PC-9 (cell line): ENCODE results near the gene MYH2. TPM values are rescaled to one million over a fixed set of nuclear protein-coding genes. Genes with fewer than 3 reads are reported as not detected.

Source experiments
- BruUV-seq: library from RNA; stranded (reverse); fragments of 400-500 nt; replicated peaks from 2 replicates; lab custom pipeline; 2021; lab: Mats Ljungman, UMichigan
- CTCF ChIA-PET: fragments of 300-600 bp; sonication (Branson Sonifier 250); formaldehyde crosslinking; loops from one replicate; lab custom pipeline; 2022; ENCODE audit warnings: antibody characterized with exemption; lab: Charles Lee
- POLR2A ChIA-PET: fragments of 300-600 bp; sonication (Branson Sonifier 250); formaldehyde crosslinking; loops from one replicate; lab custom pipeline; 2022; ENCODE audit warnings: antibody characterized with exemption; ENCODE audit not compliant: unreplicated experiment; lab: Charles Lee
- DNase-seq, 2 experiments: peaks; one replicate each; pipeline versions ENCODE4 v3.0.0 to v3.0.0-alpha.2; 2015 to 2022; ENCODE audit warnings: mixed read lengths in 1 of 2
- H2AFZ ChIP-seq: fragments of 200-600 bp; sonication (generic); 2 replicates; pipeline ENCODE4 v1.8.1; 2017; ENCODE audit warnings: antibody characterized with exemption
- H3F3A ChIP-seq: fragments of 200-600 bp; sonication (generic); 2 replicates; pipeline ENCODE4 v1.8.1; 2017; ENCODE audit warnings: antibody characterized with exemption, mild to moderate bottlenecking, low read depth; ENCODE audit not compliant: insufficient read depth
- H3K27ac ChIP-seq: fragments of 200-600 bp; sonication (generic); 2 replicates; pipeline ENCODE4 v1.6.1; 2016; ENCODE audit warnings: mixed run types
- H3K27me3 ChIP-seq: fragments of 200-600 bp; sonication (generic); 2 replicates; pipeline ENCODE4 v1.6.1; 2016; ENCODE audit warnings: low read depth, mixed run types; ENCODE audit not compliant: insufficient read depth
- H3K36me3 ChIP-seq: fragments of 200-600 bp; sonication (generic); 2 replicates; pipeline ENCODE4 v1.6.1; 2016; ENCODE audit warnings: low read depth, mixed run types
- H3K4me1 ChIP-seq: fragments of 200-600 bp; sonication (generic); replicated peaks from 2 replicates; pipeline ENCODE4 v1.6.1; 2016; ENCODE audit warnings: mixed run types; ENCODE audit not compliant: insufficient read depth
- H3K4me2 ChIP-seq: fragments of 200-600 bp; sonication (generic); 2 replicates; pipeline ENCODE4 v1.6.1; 2017; ENCODE audit warnings: mixed run types
- H3K4me3 ChIP-seq: fragments of 200-600 bp; sonication (generic); 2 replicates; pipeline ENCODE4 v1.6.1; 2016; ENCODE audit warnings: mixed run types
- H3K79me2 ChIP-seq: fragments of 200-600 bp; sonication (generic); 2 replicates; pipeline ENCODE4 v1.6.1; 2017; ENCODE audit warnings: low read depth, mixed run types
- H3K9me2 ChIP-seq: fragments of 200-600 bp; sonication (generic); 2 replicates; pipeline ENCODE4 v1.8.1; 2017; ENCODE audit warnings: mild to moderate bottlenecking; ENCODE audit not compliant: insufficient read depth
- H3K9me3 ChIP-seq: fragments of 200-600 bp; sonication (generic); 2 replicates; pipeline ENCODE4 v1.8.1; 2016; ENCODE audit warnings: low read depth; ENCODE audit not compliant: insufficient read depth
- H4K20me1 ChIP-seq: fragments of 200-600 bp; sonication (generic); 2 replicates; pipeline ENCODE4 v1.8.1; 2017; ENCODE audit not compliant: insufficient read depth
- CTCF ChIP-seq: fragments of 200-600 bp; sonication (generic); conservative IDR thresholded peaks from 2 replicates; pipeline ENCODE4 v1.6.1; 2017; ENCODE audit warnings: mixed run types, antibody characterized with exemption, mild to moderate bottlenecking, moderate library complexity
- EZH2 ChIP-seq: fragments of 200-600 bp; sonication (generic); IDR thresholded peaks from 2 replicates; pipeline ENCODE4 v1.8.0; 2017; ENCODE audit warnings: antibody characterized with exemption, low read depth
- intact Hi-C: fragments of 100-400 bp; cut with micrococcal nuclease; formaldehyde crosslinking; loops from one replicate; pipeline ENCODE4 v1.10.0; 2022; ENCODE audit not compliant: unreplicated experiment
- total RNA-seq: library from RNA; stranded (reverse); gene quantifications from 2 replicates; pipeline ENCODE4 v1.2.3, GENCODE V29; 2021

Gene MYH2
- total RNA-seq, 1 experiment from 2014 or later = not detected

GRCh38 chr17:10499950-10500349 is 49.5 kb downstream of the MYH2 start:
- H3K27me3 ChIP-seq = peaks cover 19% of the 10 kb centered on the region
- no peak overlapping the region for H2AFZ ChIP-seq
- H3K79me2 ChIP-seq = no peaks in the 10 kb centered on the region
- H3K27ac ChIP-seq = no peak overlapping the region
- H3K9me2 ChIP-seq = no peaks in the 10 kb centered on the region
- no peak for DNase-seq
- no peaks in the 10 kb centered on the region for H3K36me3 ChIP-seq
- CTCF ChIA-PET = no interaction called here
- H4K20me1 ChIP-seq = no peaks in the 10 kb centered on the region
- H3F3A ChIP-seq = no peaks in the 10 kb centered on the region
- POLR2A ChIA-PET = no interaction called here
- H3K4me2 ChIP-seq = no peak overlapping the region
- intact Hi-C loops = no loop called here
- no TSS peak for BruUV-seq
- no peaks in the 10 kb centered on the region for H3K4me1 ChIP-seq
- no peaks in the 10 kb centered on the region for H3K9me3 ChIP-seq
- no peak for TF ChIP-seq CTCF
- no peak for TF ChIP-seq EZH2
- no peak overlapping the region for H3K4me3 ChIP-seq

GRCh38 chr17:10492004-10492403 is 57.5 kb downstream of the MYH2 start:
- Histone ChIP-seq H3F3A (no peaks in the 10 kb centered on the region), H3K9me2 (no peaks in the 10 kb centered on the region), H2AFZ (no peak overlapping the region), H3K36me3 (no peaks in the 10 kb centered on the region), H3K4me1 (no peaks in the 10 kb centered on the region), H3K27me3 (0 out of 2 replicates have a peak, but pooled peaks cover 7% of the 10 kb centered on the region), H4K20me1 (no peaks in the 10 kb centered on the region), H3K4me3 (no peak overlapping the region), H3K4me2 (no peak overlapping the region), H3K27ac (no peak overlapping the region), H3K9me3 (no peaks in the 10 kb centered on the region), H3K79me2 (no peaks in the 10 kb centered on the region)
- ChIA-PET CTCF (no interaction called here), POLR2A (no interaction called here)
- TF ChIP-seq EZH2 (no peak), CTCF (no peak)
- BruUV-seq = no TSS peak
- no peak for DNase-seq
- intact Hi-C loops = no loop called here

- Histone ChIP-seq H3K4me1 (no peaks in the 10 kb centered on the region), H3K27me3 (no peaks in the 10 kb centered on the region), H4K20me1 (no peaks in the 10 kb centered on the region), H3K4me3 (no peak overlapping the region), H3K79me2 (no peaks in the 10 kb centered on the region), H2AFZ (no peak overlapping the region), H3K4me2 (no peak overlapping the region), H3K9me2 (no peaks in the 10 kb centered on the region), H3F3A (no peaks in the 10 kb centered on the region), H3K9me3 (no peaks in the 10 kb centered on the region), H3K36me3 (no peaks in the 10 kb centered on the region), H3K27ac (no peak overlapping the region)
- intact Hi-C loops = no loop called here
- ChIA-PET CTCF (no interaction called here), POLR2A (no interaction called here)
- TF ChIP-seq CTCF = no peak
- no peak for TF ChIP-seq EZH2
- DNase-seq = no peak
- BruUV-seq = no TSS peak
Observed at GRCh38 chr17:10482252-10482651, 67.2 kb downstream of the MYH2 start.
